ENCODE measurements around the gene PTGR3.

The PTGR3 gene

GRCh38 chr18:75218065-75218923 lies 9.4 kb upstream of the PTGR3 start:
- CTCF ChIA-PET = interaction anchor here (0.9 kb wide), 1 partner anchor 12 kb away, joined by 3 read pairs; no protein-coding TSS in a partner anchor
- DNase-seq (ENCODE audit: low read depth, low spot score) = no peak
- POLR2A ChIA-PET = no interaction called here

GRCh38 chr18:75216911-75217689 lies 8.2 kb upstream of the PTGR3 start:
- POLR2A ChIA-PET = no interaction called here

More at GRCh38 chr18:75218065-75218923, 9.4 kb upstream of the PTGR3 start:
- H3K4me3 ChIP-seq (ENCODE audit: low read depth, low read length) = no peak overlapping the region
- TF ChIP-seq CTCF (IDR thresholded peaks at IDR 0.05; ENCODE audit: insufficient read depth, low read length, missing control alignments) = no peak

GRCh38 chr18:75216212-75216910 lies 7.4 kb upstream of the PTGR3 start:
- ChIA-PET POLR2A (no interaction called here), CTCF (no interaction called here)
- H3K4me3 ChIP-seq (ENCODE audit: low read depth, low read length) = no peak overlapping the region
- no peak for DNase-seq (ENCODE audit: low read depth, low spot score)
- no peak for TF ChIP-seq CTCF (IDR thresholded peaks at IDR 0.05; ENCODE audit: insufficient read depth, low read length, missing control alignments)

More at GRCh38 chr18:75216911-75217689, 8.2 kb upstream of the PTGR3 start:
- CTCF ChIA-PET = no interaction called here
- TF ChIP-seq CTCF (IDR thresholded peaks at IDR 0.05; ENCODE audit: insufficient read depth, low read length, missing control alignments) = no peak
- no peak overlapping the region for H3K4me3 ChIP-seq (ENCODE audit: low read depth, low read length)
- DNase-seq (ENCODE audit: low read depth, low spot score) = no peak

GRCh38 chr18:75215663-75216062 lies 6.7 kb upstream of the PTGR3 start:
- POLR2A ChIA-PET = no interaction called here
- CTCF ChIA-PET = no interaction called here
- DNase-seq (ENCODE audit: low read depth, low spot score) = no peak
- TF ChIP-seq CTCF (IDR thresholded peaks at IDR 0.05; ENCODE audit: insufficient read depth, low read length, missing control alignments) = no peak
- H3K4me3 ChIP-seq (ENCODE audit: low read depth, low read length) = no peak overlapping the region

GRCh38 chr18:75214766-75215510 lies 6.0 kb upstream of the PTGR3 start:
- CTCF ChIA-PET = no interaction called here
- no peak for DNase-seq (ENCODE audit: low read depth, low spot score)
- no peak overlapping the region for H3K4me3 ChIP-seq (ENCODE audit: low read depth, low read length)
- no peak for TF ChIP-seq CTCF (IDR thresholded peaks at IDR 0.05; ENCODE audit: insufficient read depth, low read length, missing control alignments)
- POLR2A ChIA-PET = no interaction called here
